HEK293T (cell line): ENCODE results near the gene PLK3.

Source experiments
- BHLHE40 ChIP-seq: fragments of 450-650 bp; IDR thresholded peaks from 2 replicates; pipeline ENCODE4 v1.6.1; 2016; ENCODE audit warnings: mild to moderate bottlenecking, moderate library complexity, borderline replicate concordance
- HDGF ChIP-seq: fragments of 450-650 bp; IDR thresholded peaks from 2 replicates; pipeline ENCODE4 v1.6.1; 2017; ENCODE audit warnings: antibody characterized with exemption, borderline replicate concordance
- SP1 ChIP-seq: fragments of 450-650 bp; IDR thresholded peaks from 2 replicates; pipeline ENCODE4 v1.6.1; 2017
- SUZ12 ChIP-seq: fragments of 450-650 bp; IDR thresholded peaks from 2 replicates; pipeline ENCODE4 v1.6.1; 2016; ENCODE audit warnings: mild to moderate bottlenecking
- ZNF384 ChIP-seq: fragments of 450-650 bp; IDR thresholded peaks from 2 replicates; pipeline ENCODE4 v1.6.1; 2016

DNA sequence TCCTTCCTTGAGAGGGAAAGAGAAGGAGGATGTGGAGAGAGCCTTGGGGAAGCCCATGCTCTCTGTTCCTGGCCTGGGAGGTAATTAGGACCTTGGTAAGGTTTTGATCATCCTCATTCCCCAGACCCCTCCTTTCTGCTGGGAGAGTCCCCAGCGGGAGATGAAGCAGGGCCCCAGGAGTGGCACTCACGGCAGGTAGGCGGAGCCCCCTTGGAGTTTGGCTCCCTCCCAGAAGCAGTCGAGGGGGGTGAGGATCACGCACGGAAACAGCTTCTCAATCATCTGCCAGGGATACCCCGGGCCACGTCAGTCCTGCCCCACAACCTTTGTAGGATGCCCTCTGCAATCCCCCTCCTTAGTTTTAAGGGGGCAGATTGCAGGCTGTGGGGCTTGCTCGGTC is 31.3 kb downstream of the PLK3 start:
- TF ChIP-seq HDGF: no peak
- no peak for TF ChIP-seq SP1
- no peak for TF ChIP-seq ZNF384
- no peak for TF ChIP-seq BHLHE40
- no peak for TF ChIP-seq SUZ12
